GM15510 (cell line): ENCODE data around the gene NUPR1.

Experiments used
- POLR2A ChIP-seq: IDR thresholded peaks from 3 replicates; pipeline ENCODE4 v1.6.1; 2011; ENCODE audit warnings: borderline replicate concordance; ENCODE audit not compliant: insufficient read length; ENCODE audit errors: extremely low read depth

Gene NUPR1

GRCh38 chr16:28496844-28497243 lies 41.9 kb downstream of the NUPR1 start:
- TF ChIP-seq POLR2A: no peak

GRCh38 chr16:28495795-28496749 lies 42.7 kb downstream of the NUPR1 start:
- TF ChIP-seq POLR2A: no peak

- TF ChIP-seq POLR2A: no peak
These were observed 43.5 kb downstream of the NUPR1 start for GRCh38 chr16:28495098-28495793.

- peak; percentile 69 for TF ChIP-seq POLR2A
These were observed 44.5 kb downstream of the NUPR1 start, which contains the start of gene APOBR for GRCh38 chr16:28494121-28494851. Gene APOBR (plus strand): TSS chr16:28494643. CDS start chr16:28494682, 39 bp downstream.

- TF ChIP-seq POLR2A: no peak
These were observed 46.3 kb downstream of the NUPR1 start for GRCh38 chr16:28492511-28492910.

GRCh38 chr16:28491970-28492474 lies 46.8 kb downstream of the NUPR1 start, which contains the start of gene CLN3:
Gene CLN3 (minus strand): TSS chr16:28492074. CDS start chr16:28491759, 315 bp downstream.
- TF ChIP-seq POLR2A: peak; percentile 26

GRCh38 chr16:28491230-28491969 lies 47.4 kb downstream of the NUPR1 start:
- TF ChIP-seq POLR2A: no peak

- TF ChIP-seq POLR2A: no peak
These were observed 52.5 kb downstream of the NUPR1 start for GRCh38 chr16:28486266-28486665.
